ENCODE results near the gene SLC6A20.

Gene SLC6A20

DNA sequence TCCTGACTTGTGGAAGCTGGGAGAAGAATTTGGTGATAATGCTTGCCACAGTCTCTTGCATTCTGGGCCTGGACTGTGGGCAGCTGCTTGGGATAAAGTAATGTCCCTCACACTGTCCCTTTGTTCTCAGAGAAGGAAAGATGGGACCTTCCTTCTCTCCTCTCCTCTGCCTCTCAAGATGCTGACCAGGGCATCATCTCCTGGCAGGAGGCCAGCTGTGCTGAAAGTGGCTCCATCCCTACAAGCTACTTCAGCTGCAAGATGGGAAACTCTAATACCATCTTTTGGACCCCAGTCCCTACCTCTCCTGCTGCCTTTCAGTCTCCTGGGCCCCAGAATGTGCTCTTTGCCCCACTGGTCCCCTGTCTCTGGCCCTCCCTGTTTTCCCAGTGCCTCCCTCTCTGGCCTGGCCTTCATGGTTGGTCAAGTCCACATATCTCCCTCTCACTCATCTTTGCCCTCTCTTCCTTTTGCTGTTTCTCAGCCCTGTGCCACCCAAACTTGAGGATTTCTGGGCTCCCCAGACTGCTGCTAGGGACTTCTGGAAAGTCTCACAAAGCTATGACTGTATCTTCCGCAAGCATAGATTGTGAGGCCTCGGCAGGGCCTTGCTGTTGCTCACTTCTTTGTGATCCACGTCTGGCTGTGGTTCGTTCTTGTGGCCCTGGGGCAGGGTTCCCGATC, 7.1 kb upstream of the SLC6A20 start:
- in situ Hi-C loops (cut with HindIII; ENCODE audit: low sequenced_read_pairs) = no loop called here
- DNase-seq (ENCODE audit: low read depth, low spot score) = no peak

GRCh38 chr3:45802146-45802545, 5.8 kb upstream of the SLC6A20 start:
- no peak for DNase-seq (ENCODE audit: low read depth, low spot score)
- in situ Hi-C loops (cut with HindIII; ENCODE audit: low sequenced_read_pairs) = no loop called here
- no peak overlapping the region for H3K4me3 ChIP-seq (ENCODE audit: low read depth, low read length)
- TF ChIP-seq, protein P1, sequence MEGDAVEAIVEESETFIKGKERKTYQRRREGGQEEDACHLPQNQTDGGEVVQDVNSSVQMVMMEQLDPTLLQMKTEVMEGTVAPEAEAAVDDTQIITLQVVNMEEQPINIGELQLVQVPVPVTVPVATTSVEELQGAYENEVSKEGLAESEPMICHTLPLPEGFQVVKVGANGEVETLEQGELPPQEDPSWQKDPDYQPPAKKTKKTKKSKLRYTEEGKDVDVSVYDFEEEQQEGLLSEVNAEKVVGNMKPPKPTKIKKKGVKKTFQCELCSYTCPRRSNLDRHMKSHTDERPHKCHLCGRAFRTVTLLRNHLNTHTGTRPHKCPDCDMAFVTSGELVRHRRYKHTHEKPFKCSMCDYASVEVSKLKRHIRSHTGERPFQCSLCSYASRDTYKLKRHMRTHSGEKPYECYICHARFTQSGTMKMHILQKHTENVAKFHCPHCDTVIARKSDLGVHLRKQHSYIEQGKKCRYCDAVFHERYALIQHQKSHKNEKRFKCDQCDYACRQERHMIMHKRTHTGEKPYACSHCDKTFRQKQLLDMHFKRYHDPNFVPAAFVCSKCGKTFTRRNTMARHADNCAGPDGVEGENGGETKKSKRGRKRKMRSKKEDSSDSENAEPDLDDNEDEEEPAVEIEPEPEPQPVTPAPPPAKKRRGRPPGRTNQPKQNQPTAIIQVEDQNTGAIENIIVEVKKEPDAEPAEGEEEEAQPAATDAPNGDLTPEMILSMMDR (IDR thresholded peaks at IDR 0.05; ENCODE audit: low read depth, low read length) = no peak

More for the DNA sequence above, 7.1 kb upstream of the SLC6A20 start:
- H3K4me3 ChIP-seq (ENCODE audit: low read depth, low read length) = no peak overlapping the region
- TF ChIP-seq, protein P1 (IDR thresholded peaks at IDR 0.05; ENCODE audit: low read depth, low read length) = no peak

- no peak for DNase-seq (ENCODE audit: low read depth, low spot score)
- H3K4me3 ChIP-seq (ENCODE audit: low read depth, low read length) = no peak overlapping the region
- in situ Hi-C loops (cut with HindIII; ENCODE audit: low sequenced_read_pairs) = no loop called here
- TF ChIP-seq, protein P1 (IDR thresholded peaks at IDR 0.05; ENCODE audit: low read depth, low read length) = no peak
Measured at GRCh38 chr3:45800611-45801010, 4.3 kb upstream of the SLC6A20 start.

DNA sequence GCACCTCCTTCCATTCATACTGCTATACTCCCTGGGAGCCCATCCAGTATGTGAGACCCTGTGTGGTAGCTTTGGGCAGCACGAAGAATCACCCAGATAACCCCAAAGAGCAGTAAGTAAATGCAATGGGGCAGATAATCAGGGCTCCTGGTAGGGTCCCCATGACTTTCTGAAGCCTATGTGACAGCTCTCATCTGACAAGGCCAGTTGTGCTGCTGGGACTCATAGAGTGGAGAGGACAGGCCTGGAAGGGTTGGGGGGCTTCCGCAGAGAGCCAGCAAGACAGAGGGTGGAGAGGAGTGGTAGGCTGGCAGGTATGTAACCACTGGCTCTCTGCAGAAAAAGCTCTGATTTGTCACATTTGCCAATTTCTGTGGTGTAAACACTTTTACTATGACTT, 3.2 kb upstream of the SLC6A20 start:
- no peak for DNase-seq (ENCODE audit: low read depth, low spot score)
- H3K4me3 ChIP-seq (ENCODE audit: low read depth, low read length) = no peak overlapping the region
- in situ Hi-C loops (cut with HindIII; ENCODE audit: low sequenced_read_pairs) = no loop called here
- TF ChIP-seq, protein P1 (IDR thresholded peaks at IDR 0.05; ENCODE audit: low read depth, low read length) = no peak

- H3K4me3 ChIP-seq (ENCODE audit: low read depth, low read length) = no peak overlapping the region
- in situ Hi-C loops (cut with HindIII; ENCODE audit: low sequenced_read_pairs) = no loop called here
- no peak for DNase-seq (ENCODE audit: low read depth, low spot score)
- TF ChIP-seq, protein P1 (IDR thresholded peaks at IDR 0.05; ENCODE audit: low read depth, low read length) = no peak
Measured at GRCh38 chr3:45798034-45798433, 1.7 kb upstream of the SLC6A20 start.

DNA sequence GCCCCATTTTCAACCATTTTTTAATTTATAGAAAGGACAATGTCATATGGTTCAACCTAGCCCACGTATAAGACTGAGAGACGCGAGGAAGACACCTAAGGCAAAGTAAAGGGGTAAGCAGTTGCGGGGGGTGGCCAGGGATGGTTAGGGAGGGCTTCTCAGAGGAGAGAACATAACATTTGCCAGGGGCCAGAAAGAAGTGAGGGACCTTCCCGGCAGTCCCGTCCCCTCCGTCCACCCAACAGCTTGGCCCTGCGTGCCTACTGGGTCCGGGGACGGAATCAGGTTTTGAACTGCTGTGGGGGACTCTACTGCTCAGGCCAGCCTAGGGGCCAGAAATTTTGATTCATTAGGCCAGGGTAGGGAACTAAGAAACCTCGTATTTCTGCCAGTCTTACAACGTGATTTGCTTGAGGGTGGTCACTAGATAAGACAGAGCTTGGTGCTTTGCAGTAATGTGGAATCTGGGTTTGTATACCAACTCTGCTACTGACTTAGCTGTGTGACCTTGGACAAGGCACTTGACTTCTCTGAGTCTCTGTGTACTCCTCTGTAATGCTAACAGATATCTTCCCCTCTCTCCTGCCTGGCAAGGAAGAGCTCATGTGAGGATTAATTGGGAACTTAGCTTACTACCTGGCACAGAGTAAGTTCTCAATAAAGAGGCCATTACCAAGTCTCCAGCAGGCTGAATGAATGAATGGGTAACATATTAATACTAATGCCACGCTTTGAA, 734 bp upstream of the SLC6A20 start:
- in situ Hi-C loops (cut with HindIII; ENCODE audit: low sequenced_read_pairs) = no loop called here
- no peak overlapping the region for H3K4me3 ChIP-seq (ENCODE audit: low read depth, low read length)
- DNase-seq (ENCODE audit: low read depth, low spot score) = no peak
- TF ChIP-seq, protein P1 (IDR thresholded peaks at IDR 0.05; ENCODE audit: low read depth, low read length) = no peak

All from astrocyte of the spinal cord (primary cell).